Endothelial cell of umbilical vein (primary cell): ENCODE measurements around the gene OTOP2. TPM values are rescaled to one million over a fixed set of nuclear protein-coding genes. Genes with fewer than 3 reads are reported as not detected.
"Not testable (repeated sequence)": the region's sequence is repeated elsewhere in the genome, so short reads cannot be mapped to it uniquely, and the experiment has no call there.

Source experiments
- BruUV-seq: library from RNA; stranded (reverse); fragments of 400-500 nt; replicated peaks from 2 replicates; lab custom pipeline; 2021; lab: Mats Ljungman, UMichigan
- CTCF ChIA-PET: fragments of 300-600, 350-600 bp; sonication (Branson Sonifier 250); formaldehyde crosslinking; loops from one replicate; lab custom pipeline; 2021; ENCODE audit warnings: antibody characterized with exemption, inconsistent platforms; lab: Charles Lee
- POLR2A ChIA-PET: fragments of 300-600, 350-600 bp; sonication (Branson Sonifier 250); formaldehyde crosslinking; loops from one replicate; lab custom pipeline; 2021; ENCODE audit warnings: antibody characterized with exemption, inconsistent platforms; lab: Charles Lee
- DNase-seq: peaks from one replicate; pipeline ENCODE4 v3.0.0-alpha.2; 2011; ENCODE audit warnings: low read depth, low spot score
- FAIRE-seq: peaks from 2 replicates; lab custom pipeline; 2011; peaks lifted over from hg19 to GRCh38; lab: Jason Lieb, UNC
- H2AFZ ChIP-seq: 2 replicates; pipeline ENCODE4 v1.6.0; 2012; ENCODE audit warnings: low read depth, low read length, control low read depth, inconsistent platforms
- H3K27ac ChIP-seq: 2 replicates; pipeline ENCODE4 v1.5.1; 2011; ENCODE audit warnings: low read depth, mild to moderate bottlenecking, control low read depth, low read length, moderate library complexity; ENCODE audit not compliant: insufficient read depth
- H3K27me3 ChIP-seq, 2 experiments: 2 replicates each; pipeline versions ENCODE4 v1.6.0 to v1.6.1; 2011; ENCODE audit warnings: low read length in 2 of 2, mixed read lengths in 1 of 2; ENCODE audit not compliant: control insufficient read depth in 2 of 2, insufficient read depth in 2 of 2
- H3K36me3 ChIP-seq, 2 experiments: 2 replicates in 1 of 2; 3 replicates in 1 of 2; pipeline ENCODE4 v1.5.1; 2011; ENCODE audit warnings: low read length in 2 of 2, mild to moderate bottlenecking in 1 of 2, moderate library complexity in 1 of 2; ENCODE audit not compliant: control insufficient read depth in 2 of 2, insufficient read depth in 2 of 2; ENCODE audit errors: extremely low read depth in 1 of 2
- H3K4me1 ChIP-seq: 3 replicates; pipeline ENCODE4 v1.5.1; 2011; ENCODE audit warnings: mild to moderate bottlenecking, low read length; ENCODE audit not compliant: control insufficient read depth, insufficient read depth; ENCODE audit errors: extremely low read depth
- H3K4me2 ChIP-seq: 2 replicates; pipeline ENCODE4 v1.6.1; 2011; ENCODE audit warnings: low read length, control low read depth, mixed read lengths; ENCODE audit not compliant: insufficient read depth
- H3K4me3 ChIP-seq, 3 experiments: fragments of 200-600 bp in 1 of 3; sonication (generic), shearing (Covaris generic) in 1 of 3; replicated peaks in 1 of 3; 2 replicates each; pipeline ENCODE4 v1.5.1; 2011 to 2016; ENCODE audit warnings: control low read depth in 3 of 3, low read length in 3 of 3, mild to moderate bottlenecking in 2 of 3, inconsistent platforms in 1 of 3, low read depth in 1 of 3, moderate library complexity in 1 of 3; ENCODE audit not compliant: insufficient read depth in 1 of 3
- H3K79me2 ChIP-seq: 2 replicates; pipeline ENCODE4 v1.6.0; 2012; ENCODE audit warnings: low read length, inconsistent platforms; ENCODE audit not compliant: control insufficient read depth, insufficient read depth
- H3K9ac ChIP-seq: replicated peaks from 2 replicates; pipeline ENCODE3; 2011; ENCODE audit warnings: low read length, control low read depth; ENCODE audit not compliant: insufficient read depth; ENCODE audit errors: extremely low read depth
- H3K9me1 ChIP-seq: replicated peaks from 3 replicates; pipeline ENCODE4 v1.6.0; 2011; ENCODE audit warnings: mild to moderate bottlenecking, low read length; ENCODE audit not compliant: control insufficient read depth, insufficient read depth; ENCODE audit errors: extremely low read depth
- H3K9me3 ChIP-seq: replicated peaks from 2 replicates; pipeline ENCODE4 v1.5.1; 2012; ENCODE audit warnings: low read length, inconsistent platforms; ENCODE audit not compliant: control insufficient read depth, insufficient read depth
- H4K20me1 ChIP-seq: replicated peaks from 2 replicates; pipeline ENCODE3; 2011; ENCODE audit warnings: mild to moderate bottlenecking, low read length; ENCODE audit not compliant: control insufficient read depth, insufficient read depth; ENCODE audit errors: extremely low read depth
- CTCF ChIP-seq, 2 donors: IDR thresholded peaks; 1 replicate in 1 of 2; 2 replicates in 1 of 2; pipeline ENCODE4 v1.5.1; 2011; ENCODE audit warnings: low read length in 2 of 2, mild to moderate bottlenecking in 2 of 2, moderate library complexity in 2 of 2, control low read depth in 1 of 2, inconsistent platforms in 1 of 2, low read depth in 1 of 2; ENCODE audit not compliant: insufficient read depth in 1 of 2; ENCODE audit errors: extremely low read depth in 1 of 2
- EZH2 ChIP-seq: IDR thresholded peaks from 2 replicates; pipeline ENCODE4 v1.6.1; 2012; ENCODE audit warnings: borderline replicate concordance, low read depth, mild to moderate bottlenecking, moderate library complexity, low read length, inconsistent platforms; ENCODE audit not compliant: severe bottlenecking
- FOS ChIP-seq: IDR thresholded peaks from 2 replicates; pipeline ENCODE4 v1.6.1; 2011; ENCODE audit warnings: mild to moderate bottlenecking, low read length, moderate library complexity, borderline replicate concordance; ENCODE audit not compliant: insufficient read depth
- GATA2 ChIP-seq: IDR thresholded peaks from 2 replicates; pipeline ENCODE4 v1.7.0; 2011; ENCODE audit warnings: low read depth, mild to moderate bottlenecking, moderate library complexity, mixed read lengths, low read length; ENCODE audit not compliant: insufficient read length, insufficient read depth
- JUN ChIP-seq: IDR thresholded peaks from 2 replicates; pipeline ENCODE4 v1.6.1; 2011; ENCODE audit warnings: borderline replicate concordance, low read depth; ENCODE audit not compliant: insufficient read length, insufficient read depth
- MYC ChIP-seq: IDR thresholded peaks from one replicate; pipeline ENCODE4 v1.6.1; 2011; ENCODE audit warnings: mild to moderate bottlenecking, low read depth, low read length
- POLR2A ChIP-seq: IDR thresholded peaks from 2 replicates; pipeline ENCODE4 v1.6.1; 2012; ENCODE audit warnings: low read depth, mild to moderate bottlenecking, control low read depth, low read length
- POLR2AphosphoS5 ChIP-seq: IDR thresholded peaks from 2 replicates; pipeline ENCODE4 v1.6.1; 2012; ENCODE audit warnings: low read depth, mild to moderate bottlenecking, control low read depth, low read length, moderate library complexity; ENCODE audit not compliant: insufficient read depth
- dilution Hi-C: fragments of 300-500 bp; cut with MboI; formaldehyde crosslinking; loops from one replicate; pipeline ENCODE4 v1.15.0; 2019; ENCODE audit warnings: low sequenced_read_pairs; ENCODE audit not compliant: extremely low pct_ligation_motif_present
- intact Hi-C: fragments of 100-400 bp; cut with micrococcal nuclease; formaldehyde crosslinking; loops from one replicate; pipeline ENCODE4 v1.10.0; 2022
- polyA plus RNA-seq, 4 experiments: library from polyadenylated mRNA; depleted of rRNA in 3 of 4; stranded (reverse) in 3 of 4; unstranded in 1 of 4; fragments of >200 nt; gene quantifications; 2 replicates each; pipeline versions ENCODE4 v1.2.1 to v1.2.3, GENCODE V29; 2011 to 2012; ENCODE audit warnings: missing spikeins in 1 of 4
- total RNA-seq: library from RNA; stranded (reverse); gene quantifications from 2 replicates; pipeline ENCODE4 v1.2.3, GENCODE V29; 2021
- TF ChIP-seq, protein P1 (sequence below): IDR thresholded peaks from 2 replicates; pipeline ENCODE4 v1.6.1; 2011; ENCODE audit not compliant: insufficient read depth, insufficient read length

Gene OTOP2
- total and polyA plus RNA-seq, 2 donors (not counting 3 experiments of a cell fraction or from before 2014, with no cell fraction given) = not detected

DNA sequence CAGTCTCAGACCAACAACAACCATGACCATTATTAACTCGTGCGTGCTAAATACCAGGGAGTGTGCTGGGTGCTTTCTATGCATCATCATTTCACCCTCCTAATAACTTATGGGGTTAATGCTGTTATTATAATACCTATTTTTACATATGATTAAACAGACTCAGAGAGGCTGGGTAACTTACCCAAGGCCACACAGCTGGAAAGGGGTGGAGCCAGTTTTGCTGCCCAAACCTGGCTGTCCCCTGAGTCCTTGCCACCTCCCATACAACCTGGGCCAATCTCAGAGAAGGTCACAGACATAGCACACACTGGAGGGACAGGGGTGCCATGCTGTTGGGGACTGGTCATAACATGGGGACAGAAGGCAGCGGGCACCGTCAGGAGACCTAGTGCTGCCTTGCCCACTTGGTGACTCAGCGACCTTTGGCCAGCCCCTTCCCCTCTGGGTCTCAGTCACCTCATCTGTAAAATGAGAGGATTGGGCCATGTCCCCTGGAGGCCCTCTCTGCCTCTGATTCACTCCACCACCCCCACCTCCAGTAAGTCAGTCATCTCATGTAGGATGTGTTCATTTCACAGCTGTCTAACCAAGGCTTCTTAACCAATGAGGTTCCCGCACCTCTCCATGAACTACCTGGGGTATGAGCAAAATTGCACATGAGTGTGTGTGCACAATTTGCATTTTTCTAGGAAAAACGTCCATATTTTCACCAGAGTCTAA, 19.2 kb upstream of the OTOP2 start:
- CTCF ChIA-PET = interaction anchor here (1.2 kb wide), 1 partner anchor 57 kb away, joined by 3 read pairs; no protein-coding TSS in a partner anchor
- H3K27ac ChIP-seq = no peak overlapping the region
- no peak overlapping the region for H2AFZ ChIP-seq
- no peaks in the 10 kb centered on the region for H3K9me3 ChIP-seq
- no peak overlapping the region for H3K9ac ChIP-seq
- BruUV-seq = no TSS peak
- TF ChIP-seq POLR2AphosphoS5 (no peak), MYC (no peak), JUN (no peak), GATA2 (no peak), CTCF (IDR thresholded peaks at IDR 0.05; ENCODE audit: extremely low read depth in 1 of 2, insufficient read depth in 1 of 2, low read depth in 1 of 2, low read length in 2 of 2) (no peak), EZH2 (no peak), FOS (no peak), POLR2A (no peak)
- TF ChIP-seq, protein P1, sequence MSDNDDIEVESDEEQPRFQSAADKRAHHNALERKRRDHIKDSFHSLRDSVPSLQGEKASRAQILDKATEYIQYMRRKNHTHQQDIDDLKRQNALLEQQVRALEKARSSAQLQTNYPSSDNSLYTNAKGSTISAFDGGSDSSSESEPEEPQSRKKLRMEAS = no peak
- H3K4me1 ChIP-seq = no peaks in the 10 kb centered on the region
- no peak overlapping the region for H3K4me3 ChIP-seq
- intact Hi-C loops (no loop called here), dilution Hi-C loops (no loop called here)
- no peaks in the 10 kb centered on the region for H3K79me2 ChIP-seq
- H3K27me3 ChIP-seq = peaks cover 2 to 3% of the 10 kb centered on the region in 2 experiments
- no peak overlapping the region for H3K4me2 ChIP-seq
- POLR2A ChIA-PET = no interaction called here
- no peaks in the 10 kb centered on the region for H4K20me1 ChIP-seq
- DNase-seq (no peak), FAIRE-seq (no peak)
- no peaks in the 10 kb centered on the region for H3K36me3 ChIP-seq
- H3K9me1 ChIP-seq = no peaks in the 10 kb centered on the region

GRCh38 chr17:74906214-74906793, 17.8 kb upstream of the OTOP2 start:
- H2AFZ ChIP-seq, H3K36me3 ChIP-seq, H3K9me1 ChIP-seq, H4K20me1 ChIP-seq, DNase-seq, BruUV-seq, H3K27me3 ChIP-seq, H3K4me3 ChIP-seq, H3K27ac ChIP-seq, dilution Hi-C loops, H3K4me2 ChIP-seq, H3K79me2 ChIP-seq, H3K9me3 ChIP-seq, FAIRE-seq, H3K4me1 ChIP-seq, H3K9ac ChIP-seq, intact Hi-C loops: not testable (repeated sequence)
- CTCF ChIA-PET = interaction anchor here (0.6 to 1.3 kb wide), 3 partner anchors 11 to 153 kb away, joined by 3 to 4 read pairs (median 3); no protein-coding TSS in a partner anchor
- POLR2A ChIA-PET = interaction anchor here (0.6 kb wide), 1 partner anchor 33 kb away, joined by 3 read pairs; the partner anchor contains the start of gene FDXR
